ENCODE results near the gene ARHGEF28.

The ARHGEF28 gene

GRCh38 chr5:73693573-73694061 lies 67.6 kb downstream of the ARHGEF28 start:
- DNase-seq = no peak

DNA sequence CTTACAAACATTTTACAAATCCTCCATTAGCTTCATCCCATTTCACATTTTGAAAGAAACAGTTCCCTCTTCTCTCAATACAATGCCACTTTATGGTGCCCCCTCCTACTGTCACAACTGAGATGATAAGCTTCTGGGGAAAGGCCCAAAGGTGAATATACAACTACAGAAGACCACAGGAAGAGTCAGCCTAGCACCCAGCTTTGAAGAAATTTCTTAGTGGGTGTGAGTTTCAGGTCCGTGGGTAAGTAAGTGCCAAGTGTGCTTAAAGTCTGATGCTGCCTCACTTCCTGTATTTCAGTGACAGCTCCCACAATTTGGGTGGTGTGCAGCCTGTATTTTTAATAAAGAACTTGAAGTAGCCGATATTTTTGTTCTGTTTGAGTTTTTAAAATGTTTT lies 68.1 kb downstream of the ARHGEF28 start:
- no peak for DNase-seq

GRCh38 chr5:73698011-73698410 lies 72.0 kb downstream of the ARHGEF28 start:
- DNase-seq = no peak

GRCh38 chr5:73701566-73701965 lies 75.6 kb downstream of the ARHGEF28 start:
- DNase-seq = no peak

GRCh38 chr5:73702534-73702933 lies 76.5 kb downstream of the ARHGEF28 start:
- DNase-seq = no peak

DNA sequence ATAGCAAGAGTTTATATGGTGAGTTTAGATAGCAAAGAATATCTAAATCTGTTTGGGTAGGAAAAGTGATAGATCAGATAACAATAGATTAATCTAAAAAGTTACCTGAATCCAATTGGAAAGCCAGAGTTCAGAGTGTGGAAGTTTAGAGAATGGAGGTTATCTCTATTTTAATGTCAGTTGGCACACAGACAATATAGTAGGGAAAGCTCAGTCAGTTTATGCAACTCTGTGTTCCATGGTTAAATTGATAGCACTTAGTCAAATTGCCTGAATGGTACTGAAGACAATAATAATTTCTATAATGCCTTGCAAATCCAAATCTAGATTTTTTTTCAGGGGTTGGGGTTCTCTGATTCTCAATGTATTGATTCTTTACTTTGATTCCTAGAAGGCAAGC lies 77.0 kb downstream of the ARHGEF28 start:
- no peak for DNase-seq

DNA sequence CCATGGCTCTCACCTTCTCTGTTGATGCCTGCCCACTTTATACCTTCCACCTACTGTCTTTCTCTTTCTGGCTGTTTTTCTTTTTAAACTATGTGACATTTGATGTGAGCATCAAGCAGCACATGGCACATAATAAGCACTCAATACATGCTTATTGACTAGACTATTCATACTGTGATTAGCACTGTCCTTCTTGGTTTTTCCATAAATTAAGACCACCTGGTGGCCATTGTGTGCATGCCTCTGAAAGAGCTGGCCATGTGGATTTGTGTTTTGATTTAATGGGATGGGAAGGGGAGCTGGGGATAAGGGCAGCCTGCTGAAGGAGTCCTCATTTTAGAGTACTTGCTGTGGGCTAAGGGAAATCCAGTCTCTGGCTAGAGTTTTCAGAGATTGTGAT lies 79.4 kb downstream of the ARHGEF28 start:
- no peak for DNase-seq

DNA sequence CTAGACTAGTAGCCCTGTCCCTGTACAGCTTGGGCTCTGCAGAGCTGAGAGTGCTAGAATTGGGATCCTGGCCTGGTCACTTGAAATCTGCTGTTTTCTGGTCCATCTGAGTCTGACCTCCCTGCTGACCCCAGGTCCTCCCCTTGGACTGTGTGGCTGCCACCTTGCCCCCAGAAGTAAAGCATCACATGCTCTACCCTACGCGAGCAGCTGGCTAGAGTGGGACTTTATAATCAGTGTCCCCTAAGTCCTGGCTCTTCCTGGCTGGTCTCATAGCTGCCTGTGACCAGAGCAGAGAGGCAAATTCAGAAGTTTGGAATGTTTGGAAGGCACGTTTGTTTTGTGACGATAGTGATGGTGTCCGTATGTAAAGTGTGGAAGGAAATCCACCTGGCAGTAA lies 81.0 kb downstream of the ARHGEF28 start:
- DNase-seq = no peak

DNA sequence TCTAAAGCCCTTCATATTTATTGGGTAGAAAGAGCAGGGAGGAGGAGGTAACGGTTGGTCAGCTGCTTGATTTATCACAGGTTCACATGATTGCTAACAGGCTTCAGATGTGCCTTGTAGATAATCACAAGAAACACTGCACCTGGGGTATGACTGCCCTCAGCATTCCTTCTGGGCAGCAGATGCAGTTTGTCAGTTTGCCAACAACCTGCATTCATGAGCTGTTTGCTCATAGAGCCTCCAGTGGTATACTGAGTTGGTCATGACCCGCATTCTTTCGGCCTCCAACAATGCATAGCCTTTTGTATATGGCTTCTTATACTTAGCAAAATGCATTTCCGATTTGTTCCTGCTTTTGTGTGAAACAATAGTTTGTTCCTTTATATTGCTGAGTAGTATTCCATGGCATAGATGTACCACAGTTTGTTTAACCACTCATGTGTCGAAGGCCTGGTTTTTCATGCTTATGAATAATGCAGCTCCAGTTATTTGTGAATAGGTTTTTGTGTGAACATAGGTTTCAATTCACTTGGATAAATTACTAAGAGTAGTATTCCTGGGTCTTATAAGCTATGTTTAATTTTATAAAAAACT lies 83.6 kb downstream of the ARHGEF28 start:
- DNase-seq = no peak

DNA sequence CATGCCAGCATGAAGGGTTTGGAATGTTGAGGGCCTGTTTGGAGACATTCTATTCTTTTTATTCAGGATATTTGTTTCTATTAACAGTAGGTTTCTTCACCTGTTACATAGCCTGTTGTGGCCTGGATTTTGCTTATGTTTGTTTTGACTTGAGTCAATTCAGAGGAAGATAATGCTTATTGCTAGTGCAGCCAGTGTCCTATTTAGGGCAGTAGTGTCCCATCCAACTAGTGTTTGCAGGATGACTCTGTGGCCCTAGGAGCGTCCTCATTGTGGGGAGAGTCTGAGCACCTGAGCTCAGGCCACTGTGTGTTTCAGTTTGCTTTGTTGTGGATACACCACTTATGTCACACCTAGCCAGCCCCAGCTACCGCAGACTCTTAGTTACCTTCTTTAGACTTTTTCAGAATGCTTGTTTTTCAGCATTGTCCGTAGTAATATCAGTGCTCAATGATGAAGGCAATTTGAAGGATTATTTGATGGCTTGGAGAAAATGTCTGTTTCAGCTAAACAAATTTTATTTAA lies 90.3 kb downstream of the ARHGEF28 start:
- no peak for DNase-seq

GRCh38 chr5:73718762-73719161 lies 92.8 kb downstream of the ARHGEF28 start:
- DNase-seq = no peak

DNA sequence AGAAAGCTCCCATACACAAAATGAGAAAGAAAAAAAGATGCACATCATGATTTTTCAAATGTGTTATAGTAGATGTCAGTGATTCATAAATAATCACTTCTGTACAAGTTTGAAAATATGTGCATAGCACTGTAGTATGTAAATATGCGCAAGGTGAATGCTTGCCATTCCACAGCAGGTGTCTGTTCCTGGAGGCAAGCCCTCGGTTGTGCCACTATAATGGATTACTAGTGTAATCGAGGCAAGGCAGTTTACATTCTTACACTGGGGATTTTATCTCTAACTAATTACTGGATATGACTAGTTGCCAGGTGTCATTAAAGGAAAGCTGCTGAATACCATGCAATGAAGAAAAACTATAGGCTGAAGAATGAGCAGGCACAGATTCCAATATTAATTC lies 93.6 kb downstream of the ARHGEF28 start:
- DNase-seq = no peak

- DNase-seq = no peak
Measured at GRCh38 chr5:73722231-73722630, 96.2 kb downstream of the ARHGEF28 start.

DNA sequence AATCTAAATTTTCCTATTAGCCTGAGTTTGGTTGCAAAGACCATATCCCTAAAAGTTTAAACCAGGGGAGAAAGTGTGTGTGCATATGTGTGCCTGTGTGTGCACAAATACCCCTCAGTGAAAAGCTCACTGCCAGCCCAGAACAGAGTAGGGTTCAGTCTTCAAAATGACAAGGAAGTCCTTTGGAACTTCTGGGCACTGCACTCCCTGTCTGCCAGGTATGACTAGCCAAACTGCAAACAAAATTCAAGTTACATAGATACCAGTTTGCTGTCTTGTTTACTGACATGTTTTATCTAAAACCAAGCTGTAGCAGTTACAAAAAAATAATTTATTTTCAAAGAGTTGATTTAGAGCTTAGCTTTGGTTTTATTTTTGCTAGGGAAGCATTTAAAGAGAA lies 100.1 kb downstream of the ARHGEF28 start:
- no peak for DNase-seq

- DNase-seq = no peak
Measured at GRCh38 chr5:73726606-73727231, 100.7 kb downstream of the ARHGEF28 start.

- no peak for DNase-seq
Measured at GRCh38 chr5:73727470-73727869, 101.5 kb downstream of the ARHGEF28 start.

DNA sequence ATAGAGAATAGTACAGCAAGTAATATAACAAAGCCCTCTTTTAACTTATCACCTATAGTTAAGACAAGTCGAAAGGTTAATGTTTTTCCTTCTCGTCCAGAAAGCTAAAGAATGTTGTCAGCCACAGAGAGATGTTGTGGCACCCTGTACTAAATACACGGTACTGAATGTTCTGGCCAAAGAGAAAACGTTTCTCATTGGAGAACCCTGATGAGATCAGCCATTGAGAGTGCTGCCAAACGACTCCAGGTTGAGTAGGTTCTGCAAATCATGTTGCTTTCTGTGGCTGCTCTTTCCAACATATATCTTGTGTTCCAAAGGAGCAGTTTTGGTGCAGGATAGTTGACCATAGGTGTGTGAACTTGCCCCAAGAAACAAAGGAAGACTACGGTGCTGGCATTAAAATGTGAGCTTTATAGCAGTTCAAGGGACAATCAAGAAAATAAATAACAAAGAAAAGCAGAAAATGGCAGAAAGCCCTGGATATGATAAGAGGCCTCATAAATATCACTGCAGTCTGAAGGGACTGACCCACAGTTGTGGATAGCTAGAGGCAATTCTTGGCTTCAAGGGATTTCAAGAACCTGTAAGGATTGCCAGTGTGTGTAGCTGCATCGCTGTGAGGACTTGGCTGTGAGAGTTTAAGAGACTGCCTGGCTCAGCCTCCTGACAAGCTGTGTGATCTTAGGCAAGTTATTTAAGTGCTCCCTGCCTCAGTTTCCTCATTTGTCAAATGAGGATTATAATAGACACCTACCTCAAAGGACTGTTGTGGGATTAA lies 102.7 kb downstream of the ARHGEF28 start:
- DNase-seq = no peak

- no peak for DNase-seq
Measured at GRCh38 chr5:73729329-73729728, 103.3 kb downstream of the ARHGEF28 start.

DNA sequence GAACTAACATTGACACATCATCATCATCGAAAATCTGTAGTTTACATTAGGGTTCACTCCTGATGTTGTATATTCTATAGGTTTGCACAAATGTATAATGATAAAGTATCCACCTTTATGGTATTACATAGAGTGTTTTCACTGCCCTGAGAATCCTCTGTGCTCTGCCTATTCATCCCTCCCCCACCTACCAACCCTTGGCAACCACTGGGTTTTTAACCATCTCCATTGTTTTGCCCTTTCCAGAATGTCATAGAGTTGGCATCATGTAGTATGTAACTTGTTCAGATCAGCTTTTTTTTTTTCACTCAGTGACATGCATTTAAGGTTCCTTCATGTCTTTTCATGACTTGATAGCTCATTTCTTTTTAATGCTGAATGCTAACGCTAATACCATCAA lies 106.0 kb downstream of the ARHGEF28 start:
- no peak for DNase-seq

DNA sequence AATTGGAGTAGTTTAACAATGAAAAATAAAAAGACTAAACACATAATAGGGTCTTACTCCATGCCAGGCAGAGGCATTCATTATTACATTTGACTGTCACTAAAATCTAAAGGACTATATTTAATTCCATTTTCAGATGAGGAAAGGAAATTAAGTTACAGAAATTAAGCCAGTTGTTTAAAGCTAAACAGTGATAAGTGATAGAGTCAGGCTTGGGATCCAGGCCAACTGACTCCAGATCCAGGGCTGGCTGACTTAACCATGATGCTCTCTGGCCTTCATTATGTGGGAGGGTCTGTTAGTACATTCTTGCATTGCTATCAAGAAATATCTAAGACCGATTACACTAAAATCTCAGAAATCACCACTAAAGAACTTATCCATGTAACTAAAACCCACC lies 107.2 kb downstream of the ARHGEF28 start:
- DNase-seq = no peak

DNA sequence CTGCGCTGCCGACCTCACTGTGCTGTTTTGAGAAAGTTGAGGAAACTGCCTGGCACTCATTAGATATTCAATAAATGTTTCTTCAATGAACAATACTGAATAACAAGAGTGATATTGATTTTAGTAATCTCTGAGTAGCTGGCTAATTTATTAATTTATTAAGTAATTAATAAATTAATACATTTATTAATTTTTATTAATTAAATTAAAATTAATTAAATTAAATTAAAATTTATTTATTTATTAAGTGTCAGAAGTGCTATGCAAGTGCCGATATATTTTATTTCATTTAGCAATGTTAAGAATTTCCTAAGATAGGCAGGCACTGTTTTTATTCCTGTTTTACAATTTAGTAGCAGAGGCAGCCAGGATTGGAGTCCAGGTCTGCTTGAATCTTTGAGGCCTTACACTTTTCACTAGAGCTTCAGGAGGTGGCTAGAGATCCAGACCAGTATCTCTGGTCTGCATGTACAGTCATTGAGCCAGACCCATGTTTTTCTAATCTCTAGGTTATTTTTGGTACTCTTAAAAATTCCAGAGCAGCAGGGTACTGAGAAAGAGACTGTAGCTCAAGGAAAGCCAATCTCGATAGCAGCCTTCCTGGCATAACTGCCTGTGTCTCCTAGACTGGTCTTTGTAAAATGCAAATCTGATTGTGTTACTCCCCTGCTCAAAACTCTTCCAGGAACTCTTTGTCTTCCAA lies 109.2 kb downstream of the ARHGEF28 start:
- DNase-seq = no peak

GRCh38 chr5:73739650-73740049 lies 113.7 kb downstream of the ARHGEF28 start:
- no peak for DNase-seq

DNA sequence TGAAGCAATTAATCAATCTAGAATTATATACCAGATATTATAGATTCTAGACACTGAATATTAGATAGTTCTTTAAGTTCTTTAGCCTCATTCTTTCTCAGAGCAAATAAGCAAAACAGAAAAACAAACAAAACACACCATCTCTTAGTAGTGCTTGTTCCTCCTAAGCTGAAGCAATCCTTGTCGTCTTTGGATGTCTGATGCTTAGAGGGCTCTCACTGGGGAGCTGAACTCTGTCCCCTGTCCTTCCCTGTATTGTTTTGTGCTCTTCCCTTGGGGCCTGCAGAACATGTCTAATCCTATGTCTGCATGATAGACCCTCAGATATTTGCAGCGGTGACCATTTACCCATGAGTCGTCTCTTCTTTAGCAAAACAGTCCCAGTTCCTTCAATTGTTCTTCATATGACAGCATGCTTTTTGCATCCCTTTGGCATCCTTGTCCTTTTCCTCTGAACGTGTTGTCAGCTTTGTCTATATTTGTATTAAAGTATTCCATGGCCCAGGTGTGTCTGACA lies 114.3 kb downstream of the ARHGEF28 start:
- DNase-seq = no peak

Measured in amniotic stem cell (primary cell).